ENCODE data around the gene FOXP1. TPM values are rescaled to one million over a fixed set of nuclear protein-coding genes. Genes with fewer than 3 reads are reported as not detected.

Gene FOXP1
- total RNA-seq, 1 donor = 195 TPM

- Histone ChIP-seq H3K79me2 (ENCODE audit: insufficient read depth, low read length) (peaks cover 24% of the 10 kb centered on the region), H3K4me3 (ENCODE audit: insufficient read depth, low read length) (no peak overlapping the region), H2AFZ (ENCODE audit: low read length) (no peak overlapping the region), H3K4me2 (ENCODE audit: insufficient read depth, low read length) (no peak overlapping the region), H3K27me3 (ENCODE audit: insufficient read depth, low read length) (no peaks in the 10 kb centered on the region), H3K9me3 (ENCODE audit: low read depth, low read length) (no peaks in the 10 kb centered on the region), H3K4me1 (ENCODE audit: insufficient read depth, low read length) (no peaks in the 10 kb centered on the region), H4K20me1 (ENCODE audit: insufficient read depth, low read length) (no peaks in the 10 kb centered on the region), H3K36me3 (ENCODE audit: insufficient read depth, low read length) (no peaks in the 10 kb centered on the region), H3K27ac (ENCODE audit: low read depth, low read length) (no peak overlapping the region)
- no peak for TF ChIP-seq CTCF (IDR thresholded peaks at IDR 0.05; ENCODE audit: extremely low read depth, low read depth, low read length)
- DNase-seq (ENCODE audit: insufficient read length, low spot score, missing footprints) = no peak
These were observed 350.6 kb downstream of the FOXP1 start for GRCh38 chr3:71232895-71233294.

- Histone ChIP-seq H3K36me3 (ENCODE audit: insufficient read depth, low read length) (no peaks in the 10 kb centered on the region), H3K27ac (ENCODE audit: low read depth, low read length) (no peak overlapping the region), H2AFZ (ENCODE audit: low read length) (no peak overlapping the region), H3K27me3 (ENCODE audit: insufficient read depth, low read length) (no peaks in the 10 kb centered on the region), H3K4me3 (ENCODE audit: insufficient read depth, low read length) (no peak overlapping the region), H3K4me2 (ENCODE audit: insufficient read depth, low read length) (no peak overlapping the region), H4K20me1 (ENCODE audit: insufficient read depth, low read length) (no peaks in the 10 kb centered on the region), H3K4me1 (ENCODE audit: insufficient read depth, low read length) (peaks cover 2% of the 10 kb centered on the region), H3K79me2 (ENCODE audit: insufficient read depth, low read length) (peaks cover 17% of the 10 kb centered on the region), H3K9me3 (ENCODE audit: low read depth, low read length) (no peaks in the 10 kb centered on the region)
- TF ChIP-seq CTCF (IDR thresholded peaks at IDR 0.05; ENCODE audit: extremely low read depth, low read depth, low read length) = no peak
- no peak for DNase-seq (ENCODE audit: insufficient read length, low spot score, missing footprints)
These were observed 351.3 kb downstream of the FOXP1 start for GRCh38 chr3:71232175-71232679.

- Histone ChIP-seq H3K27me3 (ENCODE audit: insufficient read depth, low read length) (no peaks in the 10 kb centered on the region), H3K9me3 (ENCODE audit: low read depth, low read length) (no peaks in the 10 kb centered on the region), H3K4me1 (ENCODE audit: insufficient read depth, low read length) (peaks cover 8% of the 10 kb centered on the region), H3K36me3 (ENCODE audit: insufficient read depth, low read length) (no peaks in the 10 kb centered on the region), H3K4me3 (ENCODE audit: insufficient read depth, low read length) (no peak overlapping the region), H3K27ac (ENCODE audit: low read depth, low read length) (no peak overlapping the region), H4K20me1 (ENCODE audit: insufficient read depth, low read length) (no peaks in the 10 kb centered on the region), H3K4me2 (ENCODE audit: insufficient read depth, low read length) (no peak overlapping the region), H2AFZ (ENCODE audit: low read length) (no peak overlapping the region), H3K79me2 (ENCODE audit: insufficient read depth, low read length) (peaks cover 17% of the 10 kb centered on the region)
- TF ChIP-seq CTCF (IDR thresholded peaks at IDR 0.05; ENCODE audit: extremely low read depth, low read depth, low read length) = no peak
- no peak for DNase-seq (ENCODE audit: insufficient read length, low spot score, missing footprints)
These were observed 351.8 kb downstream of the FOXP1 start for GRCh38 chr3:71231680-71232079.

GRCh38 chr3:71229905-71230657 lies 353.4 kb downstream of the FOXP1 start:
- DNase-seq (ENCODE audit: insufficient read length, low spot score, missing footprints) = no peak
- Histone ChIP-seq H3K9me3 (ENCODE audit: low read depth, low read length) (no peaks in the 10 kb centered on the region), H3K4me3 (ENCODE audit: insufficient read depth, low read length) (no peak overlapping the region), H3K27me3 (ENCODE audit: insufficient read depth, low read length) (no peaks in the 10 kb centered on the region), H2AFZ (ENCODE audit: low read length) (no peak overlapping the region), H3K4me2 (ENCODE audit: insufficient read depth, low read length) (no peak overlapping the region), H3K79me2 (ENCODE audit: insufficient read depth, low read length) (peaks cover 9% of the 10 kb centered on the region), H3K27ac (ENCODE audit: low read depth, low read length) (no peak overlapping the region), H4K20me1 (ENCODE audit: insufficient read depth, low read length) (no peaks in the 10 kb centered on the region), H3K36me3 (ENCODE audit: insufficient read depth, low read length) (no peaks in the 10 kb centered on the region), H3K4me1 (ENCODE audit: insufficient read depth, low read length) (peaks cover 22% of the 10 kb centered on the region)
- no peak for TF ChIP-seq CTCF (IDR thresholded peaks at IDR 0.05; ENCODE audit: extremely low read depth, low read depth, low read length)
